Daoy (cell line): ENCODE measurements around the gene FXYD4. TPM values are rescaled to one million over a fixed set of nuclear protein-coding genes. Genes with fewer than 3 reads are reported as not detected.

ENCODE experiments used
- DNase-seq: peaks from one replicate; pipeline ENCODE4 v3.0.0-alpha.2; 2015; ENCODE audit warnings: low read depth
- total RNA-seq: library from RNA; depleted of rRNA; stranded (reverse); fragments of >200 nt; shearing (Covaris generic); gene quantifications from 2 replicates; pipeline ENCODE4 v1.2.3, GENCODE V29; 2014

Gene FXYD4
- total RNA-seq, 1 experiment from 2014 or later = not detected

DNA sequence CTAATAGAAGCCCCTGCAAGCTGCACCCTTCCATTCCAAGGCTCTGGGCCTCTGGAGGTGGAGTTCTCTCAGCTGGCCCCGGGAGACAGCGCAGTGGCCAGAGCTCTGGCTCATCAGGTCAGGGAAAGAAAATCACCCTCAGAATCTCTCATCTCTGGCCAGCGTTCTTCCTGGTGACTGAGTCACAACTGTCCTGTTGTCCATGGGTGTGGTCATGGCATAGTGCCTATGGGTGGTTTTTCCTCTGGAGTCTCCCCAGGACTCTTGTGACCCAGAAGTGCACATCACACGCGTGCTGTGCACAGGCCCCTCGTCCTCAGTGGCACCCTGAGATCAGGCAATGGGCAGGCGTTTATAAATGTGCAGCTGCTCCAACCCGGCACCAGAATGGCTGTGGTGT is 27.4 kb upstream of the FXYD4 start:
- no peak for DNase-seq

DNA sequence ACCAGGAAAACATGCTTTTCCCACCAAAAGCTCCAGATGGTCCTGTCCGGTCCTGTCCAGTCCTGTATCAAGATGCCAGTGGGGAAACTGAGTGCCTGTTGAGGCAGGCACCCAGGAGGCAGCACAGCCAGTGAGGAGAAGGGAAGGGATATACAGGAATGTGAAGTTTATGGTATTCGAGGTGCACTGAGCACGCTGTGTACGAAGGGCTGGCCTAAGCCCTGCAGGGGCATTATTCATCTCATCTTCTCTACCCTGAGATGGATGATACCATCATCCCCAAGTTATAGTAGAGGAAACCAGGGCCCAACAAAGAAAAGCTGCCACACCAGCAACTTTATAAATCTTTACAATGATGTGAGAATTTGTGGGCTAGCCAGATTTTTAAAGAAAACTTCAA is 23.4 kb upstream of the FXYD4 start:
- no peak for DNase-seq

DNA sequence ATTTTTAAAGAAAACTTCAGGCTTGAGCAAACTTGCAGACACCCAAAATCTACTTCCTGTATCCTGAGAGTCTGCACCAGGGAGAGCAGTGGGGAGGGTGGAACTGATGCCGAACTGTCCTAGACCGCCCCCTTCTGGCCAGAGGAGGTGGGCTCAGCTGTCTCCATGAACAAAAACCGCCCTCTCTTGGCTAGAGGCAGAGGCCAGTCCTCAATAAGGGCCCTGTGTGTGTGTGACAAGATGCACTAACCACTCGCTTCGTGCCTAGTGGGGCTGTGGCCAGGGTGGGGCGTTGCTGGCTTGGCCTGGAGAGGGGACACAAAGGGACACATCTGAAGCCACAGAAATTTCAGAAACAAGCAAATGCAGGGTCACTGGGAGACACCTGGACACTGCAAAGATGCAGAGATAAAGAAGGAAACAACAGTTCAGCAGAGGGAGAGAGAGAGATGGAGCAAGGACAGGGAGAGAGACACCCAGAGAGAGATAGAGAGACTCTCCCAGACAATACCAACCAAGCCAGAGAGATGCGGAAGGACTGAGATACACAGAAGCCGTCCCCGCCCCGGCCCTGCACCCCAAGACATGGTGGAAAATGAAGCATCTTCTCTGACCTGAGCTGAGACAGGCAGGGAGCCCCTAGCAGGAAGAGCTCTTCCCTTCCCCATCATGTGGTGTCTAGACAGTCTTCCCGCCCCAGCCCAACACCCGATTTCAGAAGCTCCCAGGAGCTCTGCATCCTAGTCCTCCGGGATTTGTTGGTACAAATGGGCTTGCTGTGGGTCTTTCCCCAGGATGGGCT is 22.7 kb upstream of the FXYD4 start:
- peak; percentile 75 for DNase-seq

DNA sequence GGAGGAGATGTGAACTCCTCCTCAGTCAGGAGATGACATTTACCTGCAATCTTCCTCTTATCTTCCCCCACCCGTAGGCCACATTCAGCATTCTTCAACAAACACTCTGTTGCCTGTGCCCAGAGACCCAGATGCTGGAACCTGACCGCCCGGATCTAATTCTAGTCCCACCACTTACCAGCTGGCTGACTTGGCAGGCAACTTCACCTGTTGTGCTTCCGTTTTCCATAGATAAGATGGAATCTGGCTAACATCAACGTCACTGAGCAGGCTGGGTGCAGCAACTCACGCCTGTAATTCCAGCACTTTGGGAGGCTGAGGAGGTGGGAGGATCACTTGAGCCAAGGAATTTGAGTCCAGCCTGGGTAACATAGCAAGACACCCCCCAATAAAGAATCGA is 21.3 kb upstream of the FXYD4 start:
- no peak for DNase-seq

DNA sequence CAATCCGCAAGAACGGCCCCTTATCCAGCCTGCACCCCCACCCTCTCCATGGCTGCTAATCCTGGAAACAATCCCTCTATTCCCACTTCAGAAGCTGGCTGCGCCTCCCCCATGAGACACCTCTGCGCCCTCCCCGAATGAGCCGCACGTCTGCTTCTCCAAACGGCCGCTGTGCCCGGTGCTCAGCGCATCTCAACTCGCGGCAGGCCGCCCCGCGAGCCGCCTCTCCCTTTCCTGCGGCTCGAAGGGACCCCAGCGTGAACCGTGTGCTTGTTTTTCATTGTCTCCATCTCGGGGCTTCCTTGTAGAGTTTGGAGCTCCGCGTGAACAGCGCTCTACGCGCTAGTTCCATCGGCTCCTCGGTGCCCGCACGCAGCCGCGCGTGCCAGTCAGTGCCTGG is 20.8 kb upstream of the FXYD4 start:
- DNase-seq = no peak

DNA sequence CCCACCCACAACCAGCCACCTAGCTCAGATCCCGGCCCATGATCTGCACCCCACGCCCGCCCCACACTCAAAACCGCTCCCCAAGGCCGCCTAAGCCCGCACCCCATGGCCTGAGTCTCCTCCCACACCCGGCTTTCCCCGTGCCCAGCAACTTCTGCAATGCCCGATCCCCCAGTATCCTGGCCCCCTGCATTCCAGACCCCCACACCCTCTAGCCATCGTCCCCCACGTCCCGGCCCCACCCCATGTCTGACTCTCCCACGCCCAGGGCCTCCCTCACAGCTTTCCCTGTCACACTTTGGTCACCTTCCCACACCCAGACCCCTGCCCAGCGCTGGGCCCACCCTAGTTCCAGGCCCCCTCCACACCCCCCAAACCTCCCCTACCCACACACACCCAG is 20.1 kb upstream of the FXYD4 start:
- no peak for DNase-seq

DNA sequence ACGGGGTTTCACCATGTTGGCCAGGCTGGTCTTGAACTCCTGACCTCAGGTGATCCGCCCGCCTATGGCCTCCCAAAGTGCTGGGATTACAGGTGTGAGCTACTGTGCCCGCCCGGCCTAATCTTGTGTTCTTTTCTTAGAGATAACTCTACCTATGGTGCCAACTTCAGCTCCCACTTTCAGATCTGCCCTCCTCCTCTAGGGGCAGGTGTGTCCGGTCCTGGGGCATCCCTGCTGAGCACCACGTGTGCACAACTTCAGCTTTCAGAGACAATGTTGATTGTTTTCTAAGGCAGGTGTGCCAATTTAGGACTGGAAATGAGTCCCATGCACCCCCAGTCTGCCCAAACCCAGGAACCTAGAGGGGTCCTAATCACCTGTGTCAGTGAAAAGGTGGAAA is 18.5 kb upstream of the FXYD4 start:
- no peak for DNase-seq

DNA sequence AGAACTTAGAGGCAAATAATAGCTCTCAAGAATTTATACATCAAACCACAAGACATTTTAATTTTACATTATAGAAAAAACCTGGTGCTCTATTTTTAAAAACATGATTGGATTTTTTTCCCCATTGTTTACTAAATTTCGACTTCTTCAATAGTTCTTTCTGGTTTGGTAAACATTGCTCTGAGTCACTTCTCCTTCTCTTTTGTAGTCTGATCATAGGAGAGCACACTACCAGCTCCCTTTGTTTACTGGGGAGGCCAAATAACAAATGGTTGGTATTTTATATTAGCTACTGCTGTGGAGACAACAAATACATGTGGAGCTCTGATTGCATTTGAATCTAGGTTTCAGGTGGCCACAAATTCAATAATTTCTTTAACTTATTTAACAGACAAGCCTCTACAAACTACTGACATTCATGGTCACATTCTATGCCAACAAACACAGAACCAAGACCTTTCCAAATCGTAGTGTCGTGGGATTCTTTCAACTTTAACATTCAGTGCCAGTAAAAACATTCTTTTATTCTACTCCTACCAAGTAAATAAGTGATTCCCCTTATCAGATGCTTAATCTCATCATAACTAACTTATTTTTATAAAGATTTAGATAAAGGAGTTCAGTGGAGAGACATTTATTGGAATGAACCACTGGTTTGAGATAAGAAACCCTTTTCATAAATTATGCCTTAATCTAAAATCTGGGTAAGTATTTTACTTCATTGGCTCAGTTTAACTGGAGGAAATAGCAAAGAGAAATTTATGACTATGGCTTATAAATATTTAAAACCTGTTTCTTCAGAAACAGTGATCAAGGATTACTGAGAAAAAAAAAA is 17.7 kb upstream of the FXYD4 start:
- DNase-seq = no peak

DNA sequence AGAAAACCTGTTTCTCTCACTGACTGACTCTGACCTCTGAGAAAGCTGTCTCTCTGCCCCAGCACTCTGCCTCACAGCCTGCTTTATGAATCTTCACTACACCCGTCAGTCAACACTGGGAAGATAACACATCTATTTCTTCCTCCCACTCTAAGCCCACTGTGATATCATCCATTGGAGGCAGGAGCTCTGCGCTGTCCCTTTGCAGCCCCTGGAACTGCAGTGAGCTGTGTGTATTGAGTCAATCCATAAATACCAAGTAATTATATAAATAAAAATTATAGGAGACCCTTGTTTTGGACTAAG is 17.2 kb upstream of the FXYD4 start:
- no peak for DNase-seq

DNA sequence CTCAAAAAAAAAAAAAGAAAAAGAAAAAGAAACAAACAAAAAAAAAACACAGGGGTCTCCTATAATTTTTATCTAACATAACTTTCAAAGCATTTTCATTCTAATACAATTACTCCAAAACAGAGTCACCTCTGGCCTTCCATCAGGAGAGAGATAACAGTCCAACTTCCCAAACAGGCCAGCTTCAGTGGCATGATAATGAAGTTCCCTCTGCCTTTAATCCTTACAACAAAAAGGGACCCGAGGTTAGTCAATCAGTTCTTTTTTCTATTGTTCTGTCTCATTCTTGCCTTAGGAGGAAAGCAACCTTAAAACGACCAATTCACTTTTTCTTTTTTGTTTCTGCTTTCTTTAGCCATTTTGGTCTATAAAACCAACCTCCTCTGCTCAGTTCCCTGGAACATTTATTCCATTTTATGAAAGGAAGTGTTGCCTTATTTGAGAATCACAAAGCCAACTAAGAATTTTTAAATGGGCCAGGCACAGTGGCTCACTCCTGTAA is 16.5 kb upstream of the FXYD4 start:
- DNase-seq = no peak

DNA sequence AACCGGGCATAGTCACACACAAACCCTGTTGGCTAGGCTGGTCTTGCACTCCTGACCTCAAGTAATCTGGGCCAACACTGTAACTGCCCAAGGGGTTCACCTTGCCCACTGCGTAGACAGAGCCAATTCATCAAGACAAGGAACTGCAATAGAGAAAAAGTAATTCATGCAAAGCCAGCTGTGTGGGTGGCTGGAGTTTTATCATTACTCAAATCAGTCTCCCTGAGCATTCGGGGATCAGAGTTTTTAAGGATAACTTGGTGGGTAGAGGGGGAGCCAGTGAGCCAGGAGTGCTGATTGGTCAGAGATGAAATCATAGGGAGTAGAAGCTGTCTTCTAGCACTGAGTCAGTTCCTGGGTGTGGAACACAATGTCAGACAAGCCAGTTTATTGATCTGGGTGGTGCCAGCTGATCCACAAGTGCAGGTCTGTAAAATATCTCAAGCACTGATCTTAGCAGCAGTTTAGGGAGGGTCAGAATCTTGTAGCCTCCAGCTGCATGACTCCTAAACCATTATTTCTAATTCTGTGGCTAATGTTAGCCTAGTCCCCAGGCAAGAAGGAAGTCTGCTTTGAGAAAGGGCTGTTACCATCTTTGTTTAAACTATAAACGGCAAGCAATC is 15.6 kb upstream of the FXYD4 start:
- DNase-seq = peak; percentile 58

DNA sequence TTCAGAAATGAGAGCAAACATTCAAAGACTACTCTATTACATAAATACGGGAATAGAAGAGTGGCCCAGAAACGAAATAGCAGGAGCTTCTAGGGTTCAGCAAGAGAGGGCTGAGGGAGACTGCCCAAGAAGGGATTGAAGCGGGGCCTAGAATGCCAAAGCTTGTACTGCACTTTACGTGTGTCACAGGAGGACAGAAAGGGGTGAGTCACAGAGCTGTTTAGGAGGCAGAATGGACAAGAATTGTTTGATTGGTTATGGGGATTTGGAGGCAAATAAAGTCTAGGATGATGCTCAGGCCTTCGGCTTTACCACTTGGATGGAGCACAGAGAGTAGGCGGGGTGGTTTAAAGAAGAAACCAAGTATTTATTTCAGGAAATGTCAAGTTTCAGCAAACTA is 11.3 kb upstream of the FXYD4 start:
- no peak for DNase-seq

DNA sequence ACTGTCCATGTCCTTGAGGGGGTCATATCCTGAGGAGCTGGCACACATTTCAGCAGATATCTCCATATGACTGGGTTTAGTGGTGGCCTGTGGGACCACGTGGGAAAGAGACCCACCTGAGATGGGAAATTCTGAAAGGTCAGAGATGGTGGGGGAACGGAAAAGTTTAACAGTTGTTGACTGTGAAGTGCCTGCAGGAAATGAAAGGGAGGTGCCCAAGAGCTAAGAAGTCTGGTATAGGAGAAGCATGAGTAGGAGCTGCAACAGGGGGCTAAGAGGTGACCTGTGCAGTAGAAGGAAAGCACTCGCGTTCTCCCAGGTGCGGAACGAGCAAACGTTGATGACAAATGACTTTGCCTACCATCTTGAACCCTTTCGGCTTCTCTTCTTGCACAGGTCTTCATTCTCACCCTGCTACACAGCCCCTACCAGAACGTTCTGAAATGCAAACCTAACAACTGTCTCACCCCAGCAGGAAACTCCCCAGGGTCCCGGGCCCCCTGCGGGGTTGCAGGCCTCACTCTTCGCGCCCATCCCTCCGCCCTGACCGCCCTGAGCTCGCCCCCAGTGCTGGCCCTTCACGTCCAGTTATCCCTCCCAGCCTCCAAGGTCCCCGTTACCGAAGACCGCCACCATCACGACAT is 9.8 kb upstream of the FXYD4 start:
- DNase-seq = no peak

DNA sequence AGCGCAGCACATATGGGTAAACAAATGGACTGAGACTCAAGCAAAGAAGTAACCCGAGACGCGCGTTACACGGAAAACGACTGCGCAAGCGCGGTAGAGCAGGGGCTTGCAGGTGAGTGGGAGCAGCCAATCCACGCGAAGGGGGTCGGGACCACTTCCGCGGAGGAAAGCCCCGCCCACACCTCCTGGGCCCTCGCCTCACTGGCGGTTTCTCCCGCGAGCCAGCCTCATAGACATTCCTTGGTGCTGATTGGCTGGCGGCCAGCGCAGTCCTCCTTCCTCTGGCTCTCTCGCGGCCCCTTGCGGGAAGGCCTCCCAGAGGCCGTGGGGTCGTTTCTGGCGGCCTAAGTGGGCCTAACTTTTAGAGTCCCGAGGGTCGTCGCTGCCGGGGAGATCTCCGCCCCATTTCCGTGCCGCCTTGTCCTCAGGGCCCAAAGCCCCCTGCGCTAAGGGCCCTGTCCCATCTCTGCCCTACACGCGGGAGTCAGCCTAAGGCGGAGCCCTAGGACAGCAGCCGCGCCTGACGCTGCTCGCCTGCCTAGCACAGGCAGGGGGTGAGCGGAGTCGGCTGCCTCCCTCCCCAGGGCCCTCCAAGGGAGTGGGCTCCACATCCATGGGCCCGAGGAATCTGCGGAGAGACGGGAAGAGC is 9.1 kb upstream of the FXYD4 start:
- DNase-seq = peak; percentile 31

DNA sequence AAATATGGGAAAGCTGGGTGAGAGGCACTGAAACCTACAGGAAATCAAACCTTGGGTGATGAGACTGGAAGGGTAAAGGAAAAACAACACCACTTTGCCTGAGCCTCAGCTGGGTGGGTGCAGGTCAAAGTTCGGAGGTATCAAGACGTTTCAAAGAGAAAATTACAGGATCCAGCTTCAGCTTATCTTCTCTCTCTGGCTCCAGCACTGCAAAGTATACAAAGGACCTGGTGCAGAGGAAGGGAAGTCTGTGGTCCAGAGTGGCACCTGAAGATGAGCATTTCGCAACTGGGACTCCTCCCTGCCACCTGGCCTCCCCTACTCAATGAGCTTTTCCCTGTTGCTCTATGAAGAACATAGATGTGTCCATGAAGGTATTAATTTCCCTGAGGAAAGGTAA is 6.4 kb upstream of the FXYD4 start:
- DNase-seq = no peak

DNA sequence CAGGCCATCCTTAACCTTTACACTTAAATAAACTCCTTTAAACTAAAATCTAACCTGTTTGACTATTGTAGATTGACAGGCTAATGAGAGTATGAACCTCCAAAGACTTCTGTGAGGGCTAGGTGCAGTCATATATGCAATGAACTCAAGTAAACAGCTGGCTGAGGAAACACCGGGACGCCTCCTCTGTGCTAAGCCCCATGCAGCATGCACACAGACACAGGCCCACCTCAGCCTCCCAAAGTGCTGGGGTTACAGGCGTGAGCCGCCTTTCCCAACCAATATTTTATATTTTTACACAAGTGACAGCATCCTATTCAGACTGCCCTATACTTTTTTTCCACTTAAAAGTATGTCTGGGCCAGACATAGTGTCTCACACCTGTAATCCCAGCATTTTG is 1.5 kb upstream of the FXYD4 start:
- no peak for DNase-seq

DNA sequence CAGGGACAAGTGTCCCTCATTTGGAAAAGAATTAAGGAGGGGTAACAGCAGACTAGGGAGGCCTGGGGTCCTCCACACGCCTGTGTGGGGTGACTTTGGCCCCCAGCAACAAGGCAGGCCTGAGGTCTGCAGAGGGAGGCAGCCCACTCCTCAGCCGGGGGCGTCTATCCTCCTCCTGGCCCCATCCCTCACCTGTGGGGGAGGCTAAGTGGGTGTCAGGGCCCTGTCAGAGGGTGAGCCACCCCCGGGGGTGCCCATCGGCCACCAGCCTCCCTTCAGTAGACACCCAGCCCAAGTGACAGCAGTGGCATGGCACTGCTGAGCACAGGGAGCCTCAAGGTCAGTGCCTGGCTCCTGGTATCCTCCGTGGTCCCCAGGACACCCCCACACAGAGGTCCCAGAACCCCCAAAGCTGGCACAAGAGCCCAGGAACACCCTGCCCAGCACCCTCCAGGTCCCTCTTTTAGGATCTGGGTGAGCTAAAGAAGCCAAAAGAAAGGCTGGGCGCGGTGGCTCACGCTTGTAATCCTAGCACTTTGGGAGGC is 693 bp upstream of the FXYD4 start:
- no peak for DNase-seq

DNA sequence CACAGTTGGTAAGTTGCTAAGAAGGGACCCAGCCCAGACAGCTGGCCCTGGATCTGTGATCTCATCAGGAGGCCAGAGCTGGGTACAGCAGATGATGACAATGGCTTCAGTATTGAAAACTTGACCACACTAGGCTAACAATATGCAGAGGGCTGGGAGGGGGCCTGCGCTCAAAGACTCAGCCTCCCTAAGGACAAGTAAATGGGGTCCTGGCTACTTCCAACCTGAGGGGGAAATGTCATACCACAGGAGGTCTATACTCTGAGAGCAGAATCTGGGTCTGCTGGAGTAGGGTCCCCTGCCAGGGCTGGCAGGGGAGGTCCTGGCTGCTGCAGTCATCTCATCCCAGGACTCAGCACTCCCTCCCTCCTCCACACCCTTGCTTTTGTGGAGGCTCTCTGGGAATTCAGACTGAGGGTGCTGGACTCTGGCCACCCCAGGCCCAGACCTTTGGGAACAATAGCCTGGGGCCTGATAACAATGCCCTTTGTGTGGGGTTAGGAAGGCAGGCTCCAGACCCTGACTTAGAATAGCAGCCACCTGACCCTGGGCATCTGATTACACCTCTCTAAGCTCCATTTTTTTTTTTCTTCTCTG is 1.4 kb downstream of the FXYD4 start:
- DNase-seq = no peak

DNA sequence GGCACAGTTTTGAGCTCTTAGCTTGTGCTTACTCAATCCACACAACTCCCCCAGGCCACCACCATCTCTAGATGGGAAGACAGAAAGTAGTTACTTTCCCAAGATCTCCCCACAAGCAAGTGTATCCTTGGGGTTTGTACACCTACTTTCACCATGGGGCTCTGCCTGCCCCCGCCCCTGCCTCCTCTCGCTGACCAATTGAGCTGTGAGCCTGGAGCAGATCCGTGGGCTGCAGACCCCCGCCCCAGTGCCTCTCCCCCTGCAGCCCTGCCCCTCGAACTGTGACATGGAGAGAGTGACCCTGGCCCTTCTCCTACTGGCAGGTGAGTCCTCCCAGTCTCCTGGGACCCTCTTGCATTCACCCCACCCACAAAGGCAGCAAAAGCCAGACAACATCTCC is 2.0 kb downstream of the FXYD4 start:
- DNase-seq = no peak

DNA sequence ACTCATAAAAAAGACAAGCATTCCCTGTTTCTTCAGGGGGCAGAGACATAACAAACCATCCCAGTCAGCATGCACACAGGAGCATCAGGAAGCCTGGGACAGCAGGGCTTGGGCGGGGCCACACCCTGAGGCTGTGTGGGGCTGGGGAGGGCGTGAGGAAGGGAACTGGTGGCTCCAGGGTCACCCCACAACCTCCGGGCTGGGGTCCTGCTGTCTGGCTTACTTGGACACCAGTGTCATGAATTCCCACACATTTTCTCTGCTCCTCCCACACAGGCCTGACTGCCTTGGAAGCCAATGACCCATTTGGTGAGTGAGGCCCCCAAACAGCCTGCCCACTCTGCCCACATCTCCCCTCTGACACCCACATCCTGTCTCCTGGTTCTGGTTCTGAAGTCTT is 2.8 kb downstream of the FXYD4 start:
- DNase-seq = no peak

DNA sequence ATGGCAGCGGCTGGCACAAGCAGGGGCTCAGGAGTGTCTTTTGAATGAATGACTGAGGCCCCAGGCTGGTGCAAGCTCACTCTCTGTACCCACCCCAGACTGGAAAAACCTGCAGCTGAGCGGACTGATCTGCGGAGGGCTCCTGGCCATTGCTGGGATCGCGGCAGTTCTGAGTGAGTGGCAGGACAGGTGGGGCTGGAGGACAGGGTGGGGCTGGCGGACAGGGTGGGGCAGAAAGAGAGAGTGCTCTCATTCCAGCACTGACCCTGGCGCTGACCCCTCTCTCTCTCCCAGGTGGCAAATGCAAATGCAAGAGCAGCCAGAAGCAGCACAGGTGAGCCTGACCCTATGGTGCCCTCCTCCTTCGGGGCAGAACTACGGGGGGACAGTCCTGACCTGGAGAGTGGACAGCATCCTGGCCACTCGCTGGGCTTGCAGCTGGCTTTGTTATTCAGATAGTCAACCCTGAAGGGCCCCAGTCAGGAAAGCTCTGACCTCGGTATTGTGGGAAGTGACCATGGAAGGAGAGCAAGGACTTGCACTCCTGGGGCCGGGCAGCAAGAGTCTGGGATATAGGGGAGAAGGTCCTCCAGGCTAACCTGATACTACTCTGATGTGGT is 4.1 kb downstream of the FXYD4 start:
- DNase-seq = no peak
